LNCaP clone FGC (cell line): ENCODE measurements around the gene CAMK2D.

Experiments used
- DNase-seq: peaks from one replicate; pipeline ENCODE4 v3.0.0-alpha.2; 2011; ENCODE audit warnings: low read depth
- H3K4me3 ChIP-seq: 2 replicates; pipeline ENCODE4 v1.5.1; 2011; ENCODE audit warnings: mild to moderate bottlenecking, low read depth, low read length, control low read depth
- CTCF ChIP-seq: IDR thresholded peaks from 2 replicates; pipeline ENCODE4 v1.5.1; 2012; ENCODE audit warnings: mild to moderate bottlenecking; ENCODE audit not compliant: control insufficient read depth, insufficient read depth; ENCODE audit errors: extremely low read depth

Gene CAMK2D

GRCh38 chr4:113512880-113513279 is 248.7 kb downstream of the CAMK2D start:
- no peak for TF ChIP-seq CTCF
- DNase-seq: no peak
- H3K4me3 ChIP-seq: no peak overlapping the region

- no peak for TF ChIP-seq CTCF
- no peak for DNase-seq
- H3K4me3 ChIP-seq: no peak overlapping the region
These were observed 249.6 kb downstream of the CAMK2D start for GRCh38 chr4:113511944-113512343.

- H3K4me3 ChIP-seq: no peak overlapping the region
- no peak for TF ChIP-seq CTCF
- DNase-seq: no peak
These were observed 251.7 kb downstream of the CAMK2D start for GRCh38 chr4:113509851-113510250.

GRCh38 chr4:113505044-113505443 is 256.5 kb downstream of the CAMK2D start:
- no peak overlapping the region for H3K4me3 ChIP-seq
- no peak for DNase-seq
- TF ChIP-seq CTCF: no peak

- no peak for TF ChIP-seq CTCF
- no peak for DNase-seq
- H3K4me3 ChIP-seq: no peak overlapping the region
These were observed 257.1 kb downstream of the CAMK2D start for GRCh38 chr4:113504422-113504821.

- TF ChIP-seq CTCF: no peak
- H3K4me3 ChIP-seq: no peak overlapping the region
- DNase-seq: no peak
These were observed 257.8 kb downstream of the CAMK2D start for GRCh38 chr4:113503691-113504090.

- DNase-seq: no peak
- no peak for TF ChIP-seq CTCF
- H3K4me3 ChIP-seq: no peak overlapping the region
These were observed 258.6 kb downstream of the CAMK2D start for GRCh38 chr4:113502906-113503305.
